ENCODE results near the gene GSE1. TPM values are rescaled to one million over a fixed set of nuclear protein-coding genes. Genes with fewer than 3 reads are reported as not detected.

GSE1 gene
- total RNA-seq, 4 donors from 2014 or later: 100 to 139 (median 120) TPM

- H3K36me3 ChIP-seq: no peaks in the 10 kb centered on the region
- TF ChIP-seq POLR2A (IDR thresholded peaks at IDR 0.05) (no peak), CTCF (IDR thresholded peaks at IDR 0.05) (no peak), POLR2AphosphoS5 (IDR thresholded peaks at IDR 0.05) (no peak)
- 88% methylated on average over 13 of the region's 13 CpGs; no CpG with 5 or more reads in 1 of the 2 donors for WGBS, 2 donors (ENCODE audit: low coverage in 1 of 2)
- in situ Hi-C loops (cut with MboI; ENCODE audit: low pct_ligation_motif_present in 1 of 4, low pct_unique_long_range_greater_than_20kb in 1 of 4, low sequenced_read_pairs in 3 of 4) (no loop called here), intact Hi-C loops (cut with DNase I; ENCODE audit: low total_unique reads) (no loop called here)
- no peaks in the 10 kb centered on the region for H3K27me3 ChIP-seq
- peaks cover 11 to 54% (median 47%) of the 10 kb centered on the region in 4 donors for H3K4me1 ChIP-seq
- H3K9me3 ChIP-seq: no peaks in the 10 kb centered on the region
- H3K27ac ChIP-seq: peak overlapping the region in 2 of 4 donors; percentile 25 to 43
- DNase-seq: no peak
- no peak overlapping the region for H3K4me3 ChIP-seq
These were observed 27.1 kb downstream of the GSE1 start for GRCh38 chr16:85640254-85640558.

GRCh38 chr16:85640585-85640984 is 27.5 kb downstream of the GSE1 start:
- DNase-seq: no peak
- intact Hi-C loops (cut with DNase I; ENCODE audit: low total_unique reads): no loop called here
- Histone ChIP-seq H3K36me3 (no peaks in the 10 kb centered on the region), H3K9me3 (no peaks in the 10 kb centered on the region), H3K27me3 (no peaks in the 10 kb centered on the region), H3K4me3 (no peak overlapping the region), H3K27ac (no peak overlapping the region), H3K4me1 (peaks cover 11 to 58% (median 50%) of the 10 kb centered on the region in 4 donors)
- no peak for TF ChIP-seq POLR2A (IDR thresholded peaks at IDR 0.05)
- TF ChIP-seq EP300 (IDR thresholded peaks at IDR 0.05; ENCODE audit: low read depth): no peak
- no peak for TF ChIP-seq CTCF (IDR thresholded peaks at IDR 0.05)
- no peak for TF ChIP-seq POLR2AphosphoS5 (IDR thresholded peaks at IDR 0.05)
- in situ Hi-C loops (cut with MboI; ENCODE audit: low pct_ligation_motif_present in 1 of 4, low pct_unique_long_range_greater_than_20kb in 1 of 4, low sequenced_read_pairs in 3 of 4): no loop called here
- 90% methylated on average over 31 of the region's 31 CpGs; no CpG with 5 or more reads in 1 of the 2 donors for WGBS, 2 donors (ENCODE audit: low coverage in 1 of 2)

- DNase-seq: no peak
- Histone ChIP-seq H3K4me1 (peaks cover 11 to 60% (median 52%) of the 10 kb centered on the region in 4 donors), H3K36me3 (no peaks in the 10 kb centered on the region), H3K27ac (peak overlapping the region in 3 of 4 donors; percentile 8 to 69 (median 38)), H3K4me3 (no peak overlapping the region), H3K27me3 (no peaks in the 10 kb centered on the region), H3K9me3 (no peaks in the 10 kb centered on the region)
- 87% methylated on average over 24 of the region's 24 CpGs; no CpG with 5 or more reads in 1 of the 2 donors for WGBS, 2 donors (ENCODE audit: low coverage in 1 of 2)
- in situ Hi-C loops (cut with MboI; ENCODE audit: low pct_ligation_motif_present in 1 of 4, low pct_unique_long_range_greater_than_20kb in 1 of 4, low sequenced_read_pairs in 3 of 4) (no loop called here), intact Hi-C loops (cut with DNase I; ENCODE audit: low total_unique reads) (no loop called here)
- TF ChIP-seq EP300 (IDR thresholded peaks at IDR 0.05; ENCODE audit: low read depth): no peak
- TF ChIP-seq POLR2AphosphoS5 (IDR thresholded peaks at IDR 0.05): no peak
- TF ChIP-seq CTCF (IDR thresholded peaks at IDR 0.05): no peak
- no peak for TF ChIP-seq POLR2A (IDR thresholded peaks at IDR 0.05)
These were observed 28.2 kb downstream of the GSE1 start for GRCh38 chr16:85641305-85641704.

GRCh38 chr16:85641776-85642176 is 28.7 kb downstream of the GSE1 start:
- Histone ChIP-seq H3K27ac (peak overlapping the region in 3 of 4 donors; percentile 8 to 69 (median 38)), H3K9me3 (no peaks in the 10 kb centered on the region), H3K27me3 (no peaks in the 10 kb centered on the region), H3K4me3 (no peak overlapping the region), H3K36me3 (no peaks in the 10 kb centered on the region), H3K4me1 (peaks cover 11 to 60% (median 52%) of the 10 kb centered on the region in 4 donors)
- intact Hi-C loops (cut with DNase I; ENCODE audit: low total_unique reads) (no loop called here), in situ Hi-C loops (cut with MboI; ENCODE audit: low pct_ligation_motif_present in 1 of 4, low pct_unique_long_range_greater_than_20kb in 1 of 4, low sequenced_read_pairs in 3 of 4) (no loop called here)
- peak; percentile 20 to 65 (median 31) for TF ChIP-seq POLR2AphosphoS5 (IDR thresholded peaks at IDR 0.05)
- TF ChIP-seq CTCF (IDR thresholded peaks at IDR 0.05): no peak
- 51% methylated on average over 9 of the region's 12 CpGs; no CpG with 5 or more reads in 1 of the 2 donors for WGBS, 2 donors (ENCODE audit: low coverage in 1 of 2)
- peak; percentile 72 for DNase-seq
